SK-N-SH (cell line): ENCODE results near the gene CTBP1. TPM values are rescaled to one million over a fixed set of nuclear protein-coding genes. Genes with fewer than 3 reads are reported as not detected.
A peak's percentile ranks its signal among the peaks of the same experiment; 100 is the strongest.

ENCODE experiments used
- CTCF ChIA-PET: fragments of 300-600, 350-600 bp; formaldehyde crosslinking; extraction: SDS; loops from one replicate; lab custom pipeline; 2021; lab: Yijun Ruan, JAX
- POLR2A ChIA-PET: fragments of 350-600 bp; sonication (Branson Sonifier 250); formaldehyde crosslinking; extraction: SDS; loops from one replicate; lab custom pipeline; 2020; ENCODE audit warnings: antibody characterized with exemption, inconsistent platforms; lab: Yijun Ruan, JAX
- DNase-seq: peaks from one replicate; pipeline ENCODE4 v3.0.0; 2012
- H2AFZ ChIP-seq: fragments of 200-600 bp; sonication (generic); 2 replicates; pipeline ENCODE4 v1.8.1; 2016; ENCODE audit warnings: antibody characterized with exemption, mild to moderate bottlenecking, low read depth
- H3F3A ChIP-seq: fragments of 200-600 bp; sonication (generic); replicated peaks from 2 replicates; pipeline ENCODE3; 2016; ENCODE audit warnings: antibody characterized with exemption, mild to moderate bottlenecking; ENCODE audit not compliant: insufficient read depth
- H3K27ac ChIP-seq, 2 experiments: fragments of 200-500 bp in 1 of 2; fragments of 200-600 bp in 1 of 2; sonication (Bioruptor generic) in 1 of 2; sonication (generic), shearing (Covaris generic) in 1 of 2; 2 replicates each; pipeline versions ENCODE4 v1.5.1 to v1.6.1; 2014 to 2016; ENCODE audit warnings: low read depth in 2 of 2, inconsistent platforms in 1 of 2, low read length in 1 of 2, mild to moderate bottlenecking in 1 of 2, mixed read lengths in 1 of 2
- H3K27me3 ChIP-seq: fragments of 200-600 bp; sonication (generic), shearing (Covaris generic); 2 replicates; pipeline ENCODE4 v1.6.1; 2016; ENCODE audit warnings: mixed run types; ENCODE audit not compliant: insufficient read depth
- H3K36me3 ChIP-seq, 2 experiments: fragments of 200-500 bp in 1 of 2; fragments of 200-600 bp in 1 of 2; sonication (Bioruptor generic) in 1 of 2; sonication (generic) in 1 of 2; replicated peaks in 1 of 2; 2 replicates each; pipeline versions ENCODE3 to v1.5.1; 2014 to 2016; ENCODE audit warnings: low read length in 1 of 2, mild to moderate bottlenecking in 1 of 2; ENCODE audit not compliant: insufficient read depth in 2 of 2, control insufficient read depth in 1 of 2
- H3K4me1 ChIP-seq, 2 experiments: fragments of 200-500 bp in 1 of 2; fragments of 200-600 bp in 1 of 2; sonication (Bioruptor generic) in 1 of 2; sonication (generic), shearing (Covaris generic) in 1 of 2; 2 replicates each; pipeline versions ENCODE4 v1.5.1 to v1.6.1; 2014 to 2016; ENCODE audit warnings: low read depth in 1 of 2, low read length in 1 of 2, mixed run types in 1 of 2; ENCODE audit not compliant: insufficient read depth in 2 of 2, control insufficient read depth in 1 of 2
- H3K4me2 ChIP-seq: fragments of 200-600 bp; sonication (generic), shearing (Covaris generic); 2 replicates; pipeline ENCODE4 v1.6.1; 2017; ENCODE audit warnings: mixed run types
- H3K4me3 ChIP-seq, 2 experiments: fragments of 200-500 bp in 1 of 2; fragments of 200-600 bp in 1 of 2; sonication (Bioruptor generic) in 1 of 2; sonication (generic), shearing (Covaris generic) in 1 of 2; 2 replicates each; pipeline versions ENCODE4 v1.5.1 to v1.8.1; 2014 to 2016; ENCODE audit warnings: low read depth in 2 of 2, inconsistent platforms in 1 of 2, low read length in 1 of 2, mild to moderate bottlenecking in 1 of 2, mixed read lengths in 1 of 2, moderate library complexity in 1 of 2
- H3K79me2 ChIP-seq: fragments of 200-600 bp; sonication (generic); 2 replicates; pipeline ENCODE4 v1.8.1; 2017; ENCODE audit warnings: mild to moderate bottlenecking; ENCODE audit not compliant: insufficient read depth
- H3K9ac ChIP-seq: fragments of 200-600 bp; sonication (generic); 2 replicates; pipeline ENCODE4 v1.6.1; 2017; ENCODE audit warnings: mixed run types
- H3K9me2 ChIP-seq: fragments of 200-600 bp; sonication (generic); 2 replicates; pipeline ENCODE4 v1.6.1; 2017; ENCODE audit warnings: mixed run types
- H3K9me3 ChIP-seq: fragments of 200-600 bp; sonication (generic); 2 replicates; pipeline ENCODE4 v1.6.1; 2017; ENCODE audit warnings: mixed run types, mild to moderate bottlenecking, moderate library complexity
- H4K20me1 ChIP-seq: fragments of 200-600 bp; sonication (generic); 2 replicates; pipeline ENCODE4 v1.6.1; 2017; ENCODE audit warnings: mild to moderate bottlenecking, mixed run types; ENCODE audit not compliant: insufficient read depth
- CHD2 ChIP-seq: fragments of 150-350 bp; IDR thresholded peaks from 2 replicates; pipeline ENCODE4 v1.6.1; 2018; ENCODE audit warnings: low read length; ENCODE audit not compliant: partially characterized antibody
- CTCF ChIP-seq: fragments of 200-600 bp; sonication (generic); IDR thresholded peaks from 2 replicates; pipeline ENCODE4 v1.6.1; 2017; ENCODE audit warnings: antibody characterized with exemption, mild to moderate bottlenecking, moderate library complexity
- EP300 ChIP-seq, 2 experiments: IDR thresholded peaks; 2 replicates each; pipeline versions ENCODE4 v1.4.0 to v1.6.1; 2012; ENCODE audit warnings: borderline replicate concordance in 1 of 2, low read depth in 1 of 2, low read length in 1 of 2
- FOSL2 ChIP-seq: IDR thresholded peaks from 2 replicates; pipeline ENCODE4 v1.4.0; 2012; ENCODE audit warnings: low read depth, mild to moderate bottlenecking, moderate library complexity, borderline replicate concordance
- GABPA ChIP-seq: IDR thresholded peaks from 2 replicates; pipeline ENCODE4 v1.4.0; 2012; ENCODE audit warnings: low read depth, mild to moderate bottlenecking
- JUND ChIP-seq: IDR thresholded peaks from 2 replicates; pipeline ENCODE4 v1.4.0; 2012
- MEF2A ChIP-seq: IDR thresholded peaks from 2 replicates; pipeline ENCODE4 v1.4.0; 2012; ENCODE audit warnings: low read depth, borderline replicate concordance
- NFIC ChIP-seq: IDR thresholded peaks from 2 replicates; pipeline ENCODE4 v1.4.0; 2012; ENCODE audit warnings: borderline replicate concordance
- NRF1 ChIP-seq: IDR thresholded peaks from 2 replicates; pipeline ENCODE4 v1.6.1; 2012; ENCODE audit warnings: low read depth, mild to moderate bottlenecking, low read length
- PBX3 ChIP-seq: IDR thresholded peaks from 2 replicates; pipeline ENCODE4; 2012
- POLR2AphosphoS5 ChIP-seq: IDR thresholded peaks from 2 replicates; pipeline ENCODE4 v1.6.1; 2012; ENCODE audit warnings: low read depth, low read length
- RFX5 ChIP-seq: IDR thresholded peaks from 2 replicates; pipeline ENCODE4 v1.6.1; 2012; ENCODE audit warnings: mild to moderate bottlenecking, improper control_type of control experiment, low read length
- TAF1 ChIP-seq: IDR thresholded peaks from 2 replicates; pipeline ENCODE4 v1.6.1; 2012; ENCODE audit warnings: low read depth, mild to moderate bottlenecking, low read length, moderate library complexity, borderline replicate concordance
- TCF12 ChIP-seq: IDR thresholded peaks from 2 replicates; pipeline ENCODE4 v1.4.0; 2012
- YY1 ChIP-seq: IDR thresholded peaks from 2 replicates; pipeline ENCODE4 v1.4.0; 2012; ENCODE audit warnings: low read depth, mild to moderate bottlenecking
- WGBS: methylation state at CpG from one replicate; pipeline ENCODE4 v1.1.6; 2017; ENCODE audit warnings: low lambda C conversion rate; 5-methylcytosine and 5-hydroxymethylcytosine counted together
- polyA plus RNA-seq, 3 experiments: library from polyadenylated mRNA; depleted of rRNA; stranded (reverse); fragments of >200 nt; gene quantifications; 2 replicates each; pipeline ENCODE4 v1.2.3, GENCODE V29; 2012
- TF ChIP-seq, protein P1 (sequence below): IDR thresholded peaks from 2 replicates; pipeline ENCODE4 v1.4.0; 2012; ENCODE audit warnings: low read depth, borderline replicate concordance
- TF ChIP-seq, protein P2 (sequence below): fragments of 150-350 bp; IDR thresholded peaks from 2 replicates; pipeline ENCODE4 v1.6.1; 2017; ENCODE audit warnings: antibody characterized with exemption, low read length, low read depth, borderline replicate concordance

Gene CTBP1
- polyA plus RNA-seq, 1 of the 3 experiments (the other 2 are of a cell fraction): 183 TPM

GRCh38 chr4:1243451-1244080 lies 5.4 kb downstream of the CTBP1 start:
- H3F3A ChIP-seq: no peaks in the 10 kb centered on the region
- POLR2A ChIA-PET: no interaction called here
- peaks cover 86% of the 10 kb centered on the region for H3K79me2 ChIP-seq
- no peak overlapping the region for H3K4me3 ChIP-seq
- no peaks in the 10 kb centered on the region for H3K27me3 ChIP-seq
- H3K36me3 ChIP-seq: peaks cover 0 to 34% of the 10 kb centered on the region in 2 experiments
- H4K20me1 ChIP-seq: peaks cover 85% of the 10 kb centered on the region
- DNase-seq: peak; percentile 30
- TF ChIP-seq GABPA (no peak), EP300 (IDR thresholded peaks at IDR 0.05; ENCODE audit: borderline replicate concordance in 1 of 2, low read depth in 1 of 2, low read length in 1 of 2) (no peak), MEF2A (no peak), NRF1 (no peak), FOSL2 (no peak), YY1 (no peak), CHD2 (no peak), NFIC (no peak), TAF1 (no peak), TCF12 (no peak), JUND (no peak), CTCF (no peak), PBX3 (no peak), POLR2AphosphoS5 (no peak), RFX5 (no peak)
- TF ChIP-seq, protein P1, sequence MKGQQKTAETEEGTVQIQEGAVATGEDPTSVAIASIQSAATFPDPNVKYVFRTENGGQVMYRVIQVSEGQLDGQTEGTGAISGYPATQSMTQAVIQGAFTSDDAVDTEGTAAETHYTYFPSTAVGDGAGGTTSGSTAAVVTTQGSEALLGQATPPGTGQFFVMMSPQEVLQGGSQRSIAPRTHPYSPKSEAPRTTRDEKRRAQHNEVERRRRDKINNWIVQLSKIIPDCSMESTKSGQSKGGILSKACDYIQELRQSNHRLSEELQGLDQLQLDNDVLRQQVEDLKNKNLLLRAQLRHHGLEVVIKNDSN: no peak
- TF ChIP-seq, protein P2, sequence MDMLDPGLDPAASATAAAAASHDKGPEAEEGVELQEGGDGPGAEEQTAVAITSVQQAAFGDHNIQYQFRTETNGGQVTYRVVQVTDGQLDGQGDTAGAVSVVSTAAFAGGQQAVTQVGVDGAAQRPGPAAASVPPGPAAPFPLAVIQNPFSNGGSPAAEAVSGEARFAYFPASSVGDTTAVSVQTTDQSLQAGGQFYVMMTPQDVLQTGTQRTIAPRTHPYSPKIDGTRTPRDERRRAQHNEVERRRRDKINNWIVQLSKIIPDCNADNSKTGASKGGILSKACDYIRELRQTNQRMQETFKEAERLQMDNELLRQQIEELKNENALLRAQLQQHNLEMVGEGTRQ: no peak
- TF ChIP-seq, all 33 proteins: peak for 0
- peaks cover 10 to 26% of the 10 kb centered on the region in 2 experiments; a peak in 3 of 4 replicates for H3K4me1 ChIP-seq
- 94% methylated on average over 8 of the region's 15 CpGs for WGBS
- H2AFZ ChIP-seq: no peak overlapping the region
- H3K9me3 ChIP-seq: no peaks in the 10 kb centered on the region
- no peak overlapping the region for H3K27ac ChIP-seq
- H3K9ac ChIP-seq: no peak overlapping the region
- CTCF ChIA-PET: interaction anchor here (0.6 to 1.4 kb wide), 2 partner anchors 10 to 76 kb away, joined by 3 to 4 read pairs; no protein-coding TSS in a partner anchor
- no peak overlapping the region for H3K4me2 ChIP-seq
- H3K9me2 ChIP-seq: no peaks in the 10 kb centered on the region
